ENCODE results near the gene ZNF710.

- TF ChIP-seq CTCF (IDR thresholded peaks at IDR 0.05; ENCODE audit: extremely low read depth in 1 of 2, insufficient read depth in 1 of 2, low read depth in 1 of 2, low read length in 2 of 2) = no peak
- TF ChIP-seq MAX (IDR thresholded peaks at IDR 0.05; ENCODE audit: insufficient read depth, insufficient read length) = no peak
- TF ChIP-seq POLR2AphosphoS5 (IDR thresholded peaks at IDR 0.05; ENCODE audit: insufficient read depth, low read depth, low read length) = no peak
- TF ChIP-seq POLR2A (IDR thresholded peaks at IDR 0.05; ENCODE audit: low read depth, low read length) = no peak
- no peak for TF ChIP-seq FOS (IDR thresholded peaks at IDR 0.05; ENCODE audit: borderline replicate concordance, insufficient read depth, low read length)
- no peak for TF ChIP-seq EZH2 (IDR thresholded peaks at IDR 0.05; ENCODE audit: borderline replicate concordance, low read depth, low read length, severe bottlenecking)
- TF ChIP-seq GATA2 (IDR thresholded peaks at IDR 0.05; ENCODE audit: insufficient read depth, insufficient read length, low read depth, low read length) = no peak
Measured at GRCh38 chr15:90103701-90104329, 102.7 kb downstream of the ZNF710 start.
